Measurements from ENCODE around the gene KCNC3. TPM values are rescaled to one million over a fixed set of nuclear protein-coding genes. Genes with fewer than 3 reads are reported as not detected.

Gene KCNC3
- polyA plus RNA-seq, 1 donor from 2014 or later = not detected

GRCh38 chr19:50314724-50315708 is 14.2 kb downstream of the KCNC3 start:
- Mint-ChIP-seq H3K27ac (no peak overlapping the region), H3K4me3 (no peak overlapping the region), H3K4me1 (peaks cover 5 to 11% (median 10%) of the 10 kb centered on the region in 3 donors), H3K27me3 (peaks cover 35% of the 10 kb centered on the region), H3K36me3 (peaks cover 3% of the 10 kb centered on the region), H3K9me3 (peaks cover 0 to 3% (median 0%) of the 10 kb centered on the region in 3 donors)

- Mint-ChIP-seq H3K36me3 (no peaks in the 10 kb centered on the region), H3K9me3 (peaks cover 0 to 3% (median 0%) of the 10 kb centered on the region in 3 donors), H3K4me1 (peaks cover 5 to 11% (median 10%) of the 10 kb centered on the region in 3 donors), H3K27ac (no peak overlapping the region), H3K27me3 (peaks cover 36% of the 10 kb centered on the region), H3K4me3 (no peak overlapping the region)
These were observed 15.2 kb downstream of the KCNC3 start for GRCh38 chr19:50313812-50314536.

GRCh38 chr19:50312967-50313811 is 16.0 kb downstream of the KCNC3 start:
- no peaks in the 10 kb centered on the region for H3K36me3 Mint-ChIP-seq
- no peak overlapping the region for H3K4me3 Mint-ChIP-seq
- H3K27me3 Mint-ChIP-seq = peaks cover 38% of the 10 kb centered on the region
- peak overlapping the region in 1 of 3 donors; percentile 35 for H3K27ac Mint-ChIP-seq
- H3K9me3 Mint-ChIP-seq = peaks cover 0 to 3% (median 0%) of the 10 kb centered on the region in 3 donors
- H3K4me1 Mint-ChIP-seq = peaks cover 5 to 11% (median 10%) of the 10 kb centered on the region in 3 donors

- Mint-ChIP-seq H3K36me3 (no peaks in the 10 kb centered on the region), H3K4me1 (peaks cover 5 to 11% (median 10%) of the 10 kb centered on the region in 3 donors), H3K27me3 (peaks cover 39% of the 10 kb centered on the region), H3K4me3 (no peak overlapping the region), H3K9me3 (peaks cover 0 to 3% (median 0%) of the 10 kb centered on the region in 3 donors), H3K27ac (peak overlapping the region in 1 of 3 donors; percentile 87)
These were observed 17.2 kb downstream of the KCNC3 start for GRCh38 chr19:50311723-50312635.

GRCh38 chr19:50310759-50311465 is 18.3 kb downstream of the KCNC3 start:
- peaks cover 5 to 15% (median 8%) of the 10 kb centered on the region in 3 donors for H3K4me1 Mint-ChIP-seq
- no peak overlapping the region for H3K27ac Mint-ChIP-seq
- peaks cover 0 to 3% (median 0%) of the 10 kb centered on the region in 3 donors for H3K9me3 Mint-ChIP-seq
- H3K36me3 Mint-ChIP-seq = no peaks in the 10 kb centered on the region
- H3K27me3 Mint-ChIP-seq = peaks cover 43% of the 10 kb centered on the region
- H3K4me3 Mint-ChIP-seq = no peak overlapping the region

- Mint-ChIP-seq H3K36me3 (no peaks in the 10 kb centered on the region), H3K4me3 (no peak overlapping the region), H3K27me3 (peaks cover 47% of the 10 kb centered on the region), H3K27ac (no peak overlapping the region), H3K4me1 (peaks cover 3 to 15% (median 3%) of the 10 kb centered on the region in 3 donors), H3K9me3 (peaks cover 0 to 3% (median 0%) of the 10 kb centered on the region in 3 donors)
These were observed 19.6 kb downstream of the KCNC3 start for GRCh38 chr19:50309396-50310125.

GRCh38 chr19:50308991-50309390 is 20.2 kb downstream of the KCNC3 start:
- peaks cover 44% of the 10 kb centered on the region for H3K27me3 Mint-ChIP-seq
- H3K9me3 Mint-ChIP-seq = peaks cover 0 to 3% (median 0%) of the 10 kb centered on the region in 3 donors
- H3K36me3 Mint-ChIP-seq = no peaks in the 10 kb centered on the region
- no peak overlapping the region for H3K4me3 Mint-ChIP-seq
- H3K27ac Mint-ChIP-seq = no peak overlapping the region
- peaks cover 1 to 15% (median 2%) of the 10 kb centered on the region in 3 donors for H3K4me1 Mint-ChIP-seq

- H3K27me3 Mint-ChIP-seq = peaks cover 18% of the 10 kb centered on the region
- H3K4me1 Mint-ChIP-seq = peaks cover 0 to 4% (median 1%) of the 10 kb centered on the region in 3 donors
- H3K27ac Mint-ChIP-seq = no peak overlapping the region
- H3K36me3 Mint-ChIP-seq = no peaks in the 10 kb centered on the region
- H3K9me3 Mint-ChIP-seq = peaks cover 3 to 8% (median 4%) of the 10 kb centered on the region in 3 donors
- no peak overlapping the region for H3K4me3 Mint-ChIP-seq
These were observed 25.6 kb downstream of the KCNC3 start for GRCh38 chr19:50303558-50303957.

- Mint-ChIP-seq H3K27me3 (peaks cover 19% of the 10 kb centered on the region), H3K36me3 (no peaks in the 10 kb centered on the region), H3K27ac (no peak overlapping the region), H3K9me3 (peaks cover 3 to 8% (median 4%) of the 10 kb centered on the region in 3 donors), H3K4me3 (no peak overlapping the region), H3K4me1 (peaks cover 1 to 3% (median 2%) of the 10 kb centered on the region in 3 donors)
These were observed 27.6 kb downstream of the KCNC3 start for GRCh38 chr19:50301607-50301971.

- Mint-ChIP-seq H3K27me3 (peaks cover 22% of the 10 kb centered on the region), H3K4me3 (no peak overlapping the region), H3K4me1 (peaks cover 0 to 2% (median 1%) of the 10 kb centered on the region in 3 donors), H3K9me3 (peaks cover 3 to 8% (median 4%) of the 10 kb centered on the region in 3 donors), H3K27ac (no peak overlapping the region), H3K36me3 (no peaks in the 10 kb centered on the region)
These were observed 28.2 kb downstream of the KCNC3 start for GRCh38 chr19:50300814-50301606.

GRCh38 chr19:50300051-50300450 is 29.1 kb downstream of the KCNC3 start:
- peaks cover 3 to 8% (median 4%) of the 10 kb centered on the region in 3 donors for H3K9me3 Mint-ChIP-seq
- H3K27ac Mint-ChIP-seq = no peak overlapping the region
- no peak overlapping the region for H3K4me3 Mint-ChIP-seq
- peaks cover 0 to 2% (median 1%) of the 10 kb centered on the region in 3 donors for H3K4me1 Mint-ChIP-seq
- no peaks in the 10 kb centered on the region for H3K36me3 Mint-ChIP-seq
- peaks cover 21% of the 10 kb centered on the region for H3K27me3 Mint-ChIP-seq

Measured in IgD-negative memory B cell (primary cell).